WTC11 (cell line): ENCODE data around the gene FCHO1. TPM values are rescaled to one million over a fixed set of nuclear protein-coding genes. Genes with fewer than 3 reads are reported as not detected.

Experiments used
- ATAC-seq: fragments of 200-7000 bp; cut with Tn5 transposase; 2 replicates; pipeline ENCODE4 v1.10.0; 2021; ENCODE audit warnings: mild to moderate bottlenecking, moderate library complexity
- CTCF ChIA-PET: fragments of 300-600 bp; sonication (Branson Sonifier 250); formaldehyde crosslinking; loops from one replicate; lab custom pipeline; 2021; ENCODE audit warnings: antibody characterized with exemption; lab: Charles Lee
- POLR2A ChIA-PET: fragments of 350-600 bp; sonication (Branson Sonifier 250); formaldehyde crosslinking; loops from one replicate; lab custom pipeline; 2021; ENCODE audit warnings: antibody characterized with exemption; lab: Charles Lee
- DNase-seq: peaks from one replicate; pipeline ENCODE4 v3.0.0; 2021; ENCODE audit warnings: low spot score
- H3K27ac Mint-ChIP-seq: 2 replicates; pipeline ENCODE4 v1.8.0; 2021; ENCODE audit warnings: mixed read lengths
- H3K27me3 Mint-ChIP-seq: 2 replicates; pipeline ENCODE4 v1.8.0; 2021; ENCODE audit warnings: low read depth, mild to moderate bottlenecking, moderate library complexity, mixed read lengths
- H3K36me3 Mint-ChIP-seq: 2 replicates; pipeline ENCODE4 v1.8.0; 2021; ENCODE audit warnings: mixed read lengths
- H3K4me1 Mint-ChIP-seq: 2 replicates; pipeline ENCODE4 v1.8.0; 2022; ENCODE audit warnings: mixed read lengths
- H3K4me3 Mint-ChIP-seq: 2 replicates; pipeline ENCODE4 v1.8.0; 2021; ENCODE audit warnings: mild to moderate bottlenecking, moderate library complexity, mixed read lengths
- H3K9me3 Mint-ChIP-seq: 2 replicates; pipeline ENCODE4 v1.8.0; 2021; ENCODE audit warnings: mixed read lengths
- CBFB ChIP-seq: sonication (generic); formaldehyde crosslinking; IDR thresholded peaks from 2 replicates; pipeline ENCODE4 v1.8.1; 2022; ENCODE audit warnings: mild to moderate bottlenecking, low read depth, missing genetic modification reagents
- CREM ChIP-seq: sonication (generic); formaldehyde crosslinking; IDR thresholded peaks from 2 replicates; pipeline ENCODE4 v1.8.1; 2022; ENCODE audit warnings: mild to moderate bottlenecking, missing genetic modification reagents, moderate library complexity
- GABPB1 ChIP-seq: sonication (generic); formaldehyde crosslinking; IDR thresholded peaks from 2 replicates; pipeline ENCODE4 v1.8.1; 2023; ENCODE audit warnings: mild to moderate bottlenecking, missing genetic modification reagents
- GTF2I ChIP-seq: fragments of 250-450 bp; sonication (Bioruptor Pico); conservative IDR thresholded peaks from 2 replicates; pipeline ENCODE4 v1.4.0; 2021; ENCODE audit warnings: mild to moderate bottlenecking
- JAZF1 ChIP-seq: fragments of 250-450 bp; sonication (Bioruptor Pico); IDR thresholded peaks from 2 replicates; pipeline ENCODE4 v1.9.0; 2021; ENCODE audit warnings: moderate library complexity, mild to moderate bottlenecking, inconsistent platforms
- SMAD3 ChIP-seq: sonication (generic); formaldehyde crosslinking; IDR thresholded peaks from 2 replicates; pipeline ENCODE4 v1.8.0; 2022; ENCODE audit warnings: missing genetic modification reagents, mild to moderate bottlenecking, borderline replicate concordance
- SMAD4 ChIP-seq: sonication (generic); formaldehyde crosslinking; IDR thresholded peaks from 2 replicates; pipeline ENCODE4 v1.8.0; 2022; ENCODE audit warnings: mild to moderate bottlenecking, missing genetic modification reagents
- SP1 ChIP-seq: sonication (generic); formaldehyde crosslinking; conservative IDR thresholded peaks from 2 replicates; pipeline ENCODE4 v1.8.1; 2022; ENCODE audit warnings: missing genetic modification reagents
- TEAD1 ChIP-seq: sonication (generic); formaldehyde crosslinking; IDR thresholded peaks from 2 replicates; pipeline ENCODE4 v1.8.0; 2022; ENCODE audit warnings: mild to moderate bottlenecking, missing genetic modification reagents
- ZNF138 ChIP-seq: sonication (generic); formaldehyde crosslinking; conservative IDR thresholded peaks from 2 replicates; pipeline ENCODE4 v1.8.1; 2022; ENCODE audit warnings: mild to moderate bottlenecking, moderate library complexity, missing genetic modification reagents
- ZNF317 ChIP-seq: sonication (generic); formaldehyde crosslinking; IDR thresholded peaks from 2 replicates; pipeline ENCODE4 v1.8.1; 2023; ENCODE audit warnings: low read depth, mild to moderate bottlenecking, moderate library complexity, missing genetic modification reagents, borderline replicate concordance
- total RNA-seq: library from RNA; stranded (reverse); gene quantifications from 3 replicates; pipeline ENCODE4 v1.2.3, GENCODE V29; 2021
- TF ChIP-seq, protein P1 (sequence below): sonication (generic); formaldehyde crosslinking; IDR thresholded peaks from 2 replicates; pipeline ENCODE4 v1.8.1; 2022; ENCODE audit warnings: low read depth, missing genetic modification reagents, borderline replicate concordance
- TF ChIP-seq, protein P2 (sequence below): sonication (generic); formaldehyde crosslinking; conservative IDR thresholded peaks from 2 replicates; pipeline ENCODE4 v1.8.1; 2022; ENCODE audit warnings: mild to moderate bottlenecking, missing genetic modification reagents
- TF ChIP-seq, protein P3 (sequence below): fragments of 250-450 bp; sonication (Bioruptor Pico); IDR thresholded peaks from 2 replicates; pipeline ENCODE4 v1.9.0; 2021; ENCODE audit warnings: moderate library complexity, mild to moderate bottlenecking, inconsistent platforms, borderline replicate concordance
- TF ChIP-seq, protein P4 (sequence below): sonication (generic); formaldehyde crosslinking; IDR thresholded peaks from 2 replicates; pipeline ENCODE4 v1.8.1; 2023; ENCODE audit warnings: mild to moderate bottlenecking, missing genetic modification reagents
- TF ChIP-seq, protein P5 (sequence below): sonication (generic); formaldehyde crosslinking; IDR thresholded peaks from 2 replicates; pipeline ENCODE4 v1.8.1; 2022; ENCODE audit warnings: mild to moderate bottlenecking, missing genetic modification reagents, moderate library complexity, borderline replicate concordance
- TF ChIP-seq, protein P6 (sequence below): fragments of 250-450 bp; sonication (Bioruptor Pico); IDR thresholded peaks from 2 replicates; pipeline ENCODE4 v2.1.2; 2022; ENCODE audit warnings: mild to moderate bottlenecking, moderate library complexity
- TF ChIP-seq, protein P7 (sequence below): sonication (generic); formaldehyde crosslinking; IDR thresholded peaks from 2 replicates; pipeline ENCODE4 v1.8.0; 2022; ENCODE audit warnings: mild to moderate bottlenecking, missing genetic modification reagents
- TF ChIP-seq, protein P8 (sequence below): fragments of 250-450 bp; sonication (Bioruptor Pico); conservative IDR thresholded peaks from 2 replicates; pipeline ENCODE4 v1.9.0; 2021; ENCODE audit warnings: mild to moderate bottlenecking
- TF ChIP-seq, protein P9 (sequence below): sonication (generic); formaldehyde crosslinking; IDR thresholded peaks from 2 replicates; pipeline ENCODE4 v1.8.1; 2023; ENCODE audit warnings: mild to moderate bottlenecking, missing genetic modification reagents, borderline replicate concordance

Gene FCHO1
- total RNA-seq, 1 experiment from 2014 or later: 26.8 TPM

DNA sequence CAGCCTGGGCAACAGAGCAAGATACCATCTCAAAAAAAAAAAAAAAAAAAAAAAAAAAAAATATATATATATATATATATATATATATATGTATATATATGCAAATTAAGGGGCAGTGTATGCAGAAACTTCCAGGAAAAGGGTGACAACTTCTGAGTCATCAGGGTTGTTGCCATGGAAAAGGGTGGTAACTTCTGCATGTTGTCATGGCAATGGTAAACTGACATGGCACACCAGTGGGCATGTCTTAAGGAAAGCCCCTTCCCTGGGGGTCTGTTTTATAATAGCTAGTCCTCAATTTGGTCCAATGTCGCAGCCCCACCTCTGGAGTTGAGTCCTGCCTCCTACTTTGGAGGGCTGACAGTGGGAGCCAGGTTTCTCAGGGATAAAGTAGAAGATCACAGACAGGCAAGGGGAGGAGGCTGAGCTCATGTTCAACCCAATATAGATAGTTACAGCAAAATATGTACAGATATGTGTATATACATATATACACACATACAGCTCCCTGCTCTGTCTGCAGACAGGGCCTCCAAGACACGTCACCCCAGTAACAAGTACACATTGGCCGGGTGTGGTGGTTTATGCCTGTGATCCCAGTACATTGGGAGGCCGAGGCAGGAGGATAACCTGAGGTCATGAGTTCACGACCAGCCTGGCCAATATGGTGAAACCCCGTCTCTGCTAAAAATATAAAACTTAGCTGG, 7.2 kb upstream of the FCHO1 start (continued):
- TF ChIP-seq, protein P1, sequence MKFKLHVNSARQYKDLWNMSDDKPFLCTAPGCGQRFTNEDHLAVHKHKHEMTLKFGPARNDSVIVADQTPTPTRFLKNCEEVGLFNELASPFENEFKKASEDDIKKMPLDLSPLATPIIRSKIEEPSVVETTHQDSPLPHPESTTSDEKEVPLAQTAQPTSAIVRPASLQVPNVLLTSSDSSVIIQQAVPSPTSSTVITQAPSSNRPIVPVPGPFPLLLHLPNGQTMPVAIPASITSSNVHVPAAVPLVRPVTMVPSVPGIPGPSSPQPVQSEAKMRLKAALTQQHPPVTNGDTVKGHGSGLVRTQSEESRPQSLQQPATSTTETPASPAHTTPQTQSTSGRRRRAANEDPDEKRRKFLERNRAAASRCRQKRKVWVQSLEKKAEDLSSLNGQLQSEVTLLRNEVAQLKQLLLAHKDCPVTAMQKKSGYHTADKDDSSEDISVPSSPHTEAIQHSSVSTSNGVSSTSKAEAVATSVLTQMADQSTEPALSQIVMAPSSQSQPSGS: no peak
- TF ChIP-seq JAZF1 (CRISPR knock-in tag) (no peak), ZNF138 (no peak), CREM (CRISPR knock-in tag) (no peak), SP1 (no peak), TEAD1 (no peak), SMAD4 (no peak)
- TF ChIP-seq, protein P2, sequence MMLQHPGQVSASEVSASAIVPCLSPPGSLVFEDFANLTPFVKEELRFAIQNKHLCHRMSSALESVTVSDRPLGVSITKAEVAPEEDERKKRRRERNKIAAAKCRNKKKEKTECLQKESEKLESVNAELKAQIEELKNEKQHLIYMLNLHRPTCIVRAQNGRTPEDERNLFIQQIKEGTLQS (CRISPR knock-in tag): no peak
- TF ChIP-seq, protein P3, sequence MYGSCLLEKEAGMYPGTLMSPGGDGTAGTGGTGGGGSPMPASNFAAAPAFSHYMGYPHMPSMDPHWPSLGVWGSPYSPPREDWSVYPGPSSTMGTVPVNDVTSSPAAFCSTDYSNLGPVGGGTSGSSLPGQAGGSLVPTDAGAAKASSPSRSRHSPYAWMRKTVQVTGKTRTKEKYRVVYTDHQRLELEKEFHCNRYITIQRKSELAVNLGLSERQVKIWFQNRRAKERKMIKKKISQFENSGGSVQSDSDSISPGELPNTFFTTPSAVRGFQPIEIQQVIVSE (CRISPR knock-in tag): no peak
- TF ChIP-seq, protein P4, sequence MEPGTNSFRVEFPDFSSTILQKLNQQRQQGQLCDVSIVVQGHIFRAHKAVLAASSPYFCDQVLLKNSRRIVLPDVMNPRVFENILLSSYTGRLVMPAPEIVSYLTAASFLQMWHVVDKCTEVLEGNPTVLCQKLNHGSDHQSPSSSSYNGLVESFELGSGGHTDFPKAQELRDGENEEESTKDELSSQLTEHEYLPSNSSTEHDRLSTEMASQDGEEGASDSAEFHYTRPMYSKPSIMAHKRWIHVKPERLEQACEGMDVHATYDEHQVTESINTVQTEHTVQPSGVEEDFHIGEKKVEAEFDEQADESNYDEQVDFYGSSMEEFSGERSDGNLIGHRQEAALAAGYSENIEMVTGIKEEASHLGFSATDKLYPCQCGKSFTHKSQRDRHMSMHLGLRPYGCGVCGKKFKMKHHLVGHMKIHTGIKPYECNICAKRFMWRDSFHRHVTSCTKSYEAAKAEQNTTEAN (CRISPR knock-in tag): no peak
- TF ChIP-seq, protein P5, sequence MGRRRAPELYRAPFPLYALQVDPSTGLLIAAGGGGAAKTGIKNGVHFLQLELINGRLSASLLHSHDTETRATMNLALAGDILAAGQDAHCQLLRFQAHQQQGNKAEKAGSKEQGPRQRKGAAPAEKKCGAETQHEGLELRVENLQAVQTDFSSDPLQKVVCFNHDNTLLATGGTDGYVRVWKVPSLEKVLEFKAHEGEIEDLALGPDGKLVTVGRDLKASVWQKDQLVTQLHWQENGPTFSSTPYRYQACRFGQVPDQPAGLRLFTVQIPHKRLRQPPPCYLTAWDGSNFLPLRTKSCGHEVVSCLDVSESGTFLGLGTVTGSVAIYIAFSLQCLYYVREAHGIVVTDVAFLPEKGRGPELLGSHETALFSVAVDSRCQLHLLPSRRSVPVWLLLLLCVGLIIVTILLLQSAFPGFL (CRISPR knock-in tag): no peak

DNA sequence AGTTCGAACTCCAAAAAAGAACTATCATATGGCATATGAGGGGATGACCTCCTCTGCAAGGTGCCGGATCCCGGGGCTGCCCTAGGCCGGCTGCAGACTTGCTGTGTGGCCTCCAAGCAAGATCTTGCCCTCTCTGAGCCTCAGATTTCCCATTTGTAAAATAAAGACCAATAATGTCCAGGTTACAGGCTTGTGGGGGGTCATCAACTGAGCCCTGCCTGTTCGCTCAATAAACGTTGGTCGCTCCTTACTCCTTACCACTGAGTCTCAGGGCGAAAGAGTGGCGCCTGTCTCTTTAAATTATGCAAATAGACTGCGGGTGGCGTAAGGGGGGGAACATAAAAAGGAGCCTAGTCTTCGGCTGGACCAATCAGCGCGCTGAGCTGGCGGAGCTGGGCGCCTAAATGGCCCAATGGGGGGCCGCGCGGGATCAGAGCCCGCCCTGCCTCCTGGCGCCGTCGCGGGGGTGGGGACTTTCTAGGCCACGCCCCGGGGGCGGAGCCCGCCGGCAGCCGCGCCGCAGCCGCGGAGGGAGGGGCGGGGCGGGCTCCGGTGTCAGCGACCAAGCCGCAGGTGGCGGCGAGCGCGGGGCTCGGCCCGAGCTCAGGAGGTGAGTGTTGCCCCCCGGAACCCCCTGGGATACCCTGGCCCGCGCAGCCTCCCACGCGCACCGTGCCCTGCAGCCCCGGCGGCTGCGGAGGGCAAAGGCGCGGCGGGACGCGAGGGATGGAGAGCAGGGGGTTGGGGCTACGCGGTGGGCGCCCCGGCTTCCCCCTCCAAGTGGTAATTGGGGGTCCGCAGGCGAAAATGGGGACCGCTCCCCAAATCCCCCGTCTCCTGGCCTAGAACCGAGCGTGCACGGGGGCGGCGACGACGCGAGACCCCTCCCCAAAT, 3.8 kb upstream of the FCHO1 start:
- Mint-ChIP-seq H3K27me3 (peaks cover 12% of the 10 kb centered on the region), H3K4me3 (peak overlapping the region; percentile 66), H3K36me3 (no peaks in the 10 kb centered on the region), H3K4me1 (peaks cover 9% of the 10 kb centered on the region), H3K9me3 (no peaks in the 10 kb centered on the region), H3K27ac (no peak overlapping the region)
- ChIA-PET CTCF (interaction anchor here (0.6 to 2.7 kb wide), 12 partner anchors 19 to 251 kb away, joined by 3 to 27 read pairs (median 4); partner anchors contain the start of genes B3GNT3 and RPL18A), POLR2A (interaction anchor here (0.7 kb wide), 3 partner anchors 11 to 174 kb away, joined by 3 to 5 read pairs (median 3); no protein-coding TSS in a partner anchor)
- ATAC-seq (peak; percentile 99), DNase-seq (peak; percentile 94)
- TF ChIP-seq GTF2I (CRISPR knock-in tag): peak; percentile 97
- TF ChIP-seq, protein P6, sequence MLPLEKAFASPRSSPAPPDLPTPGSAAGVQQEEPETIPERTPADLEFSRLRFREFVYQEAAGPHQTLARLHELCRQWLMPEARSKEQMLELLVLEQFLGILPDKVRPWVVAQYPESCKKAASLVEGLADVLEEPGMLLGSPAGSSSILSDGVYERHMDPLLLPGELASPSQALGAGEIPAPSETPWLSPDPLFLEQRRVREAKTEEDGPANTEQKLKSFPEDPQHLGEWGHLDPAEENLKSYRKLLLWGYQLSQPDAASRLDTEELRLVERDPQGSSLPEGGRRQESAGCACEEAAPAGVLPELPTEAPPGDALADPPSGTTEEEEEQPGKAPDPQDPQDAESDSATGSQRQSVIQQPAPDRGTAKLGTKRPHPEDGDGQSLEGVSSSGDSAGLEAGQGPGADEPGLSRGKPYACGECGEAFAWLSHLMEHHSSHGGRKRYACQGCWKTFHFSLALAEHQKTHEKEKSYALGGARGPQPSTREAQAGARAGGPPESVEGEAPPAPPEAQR (CRISPR knock-in tag): no peak
- TF ChIP-seq, protein P7, sequence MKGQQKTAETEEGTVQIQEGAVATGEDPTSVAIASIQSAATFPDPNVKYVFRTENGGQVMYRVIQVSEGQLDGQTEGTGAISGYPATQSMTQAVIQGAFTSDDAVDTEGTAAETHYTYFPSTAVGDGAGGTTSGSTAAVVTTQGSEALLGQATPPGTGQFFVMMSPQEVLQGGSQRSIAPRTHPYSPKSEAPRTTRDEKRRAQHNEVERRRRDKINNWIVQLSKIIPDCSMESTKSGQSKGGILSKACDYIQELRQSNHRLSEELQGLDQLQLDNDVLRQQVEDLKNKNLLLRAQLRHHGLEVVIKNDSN (CRISPR knock-in tag): no peak
- no peak for TF ChIP-seq GABPB1
- TF ChIP-seq SMAD3: no peak
- TF ChIP-seq CBFB: no peak
- TF ChIP-seq ZNF317 (CRISPR knock-in tag): no peak
- TF ChIP-seq, protein P8, sequence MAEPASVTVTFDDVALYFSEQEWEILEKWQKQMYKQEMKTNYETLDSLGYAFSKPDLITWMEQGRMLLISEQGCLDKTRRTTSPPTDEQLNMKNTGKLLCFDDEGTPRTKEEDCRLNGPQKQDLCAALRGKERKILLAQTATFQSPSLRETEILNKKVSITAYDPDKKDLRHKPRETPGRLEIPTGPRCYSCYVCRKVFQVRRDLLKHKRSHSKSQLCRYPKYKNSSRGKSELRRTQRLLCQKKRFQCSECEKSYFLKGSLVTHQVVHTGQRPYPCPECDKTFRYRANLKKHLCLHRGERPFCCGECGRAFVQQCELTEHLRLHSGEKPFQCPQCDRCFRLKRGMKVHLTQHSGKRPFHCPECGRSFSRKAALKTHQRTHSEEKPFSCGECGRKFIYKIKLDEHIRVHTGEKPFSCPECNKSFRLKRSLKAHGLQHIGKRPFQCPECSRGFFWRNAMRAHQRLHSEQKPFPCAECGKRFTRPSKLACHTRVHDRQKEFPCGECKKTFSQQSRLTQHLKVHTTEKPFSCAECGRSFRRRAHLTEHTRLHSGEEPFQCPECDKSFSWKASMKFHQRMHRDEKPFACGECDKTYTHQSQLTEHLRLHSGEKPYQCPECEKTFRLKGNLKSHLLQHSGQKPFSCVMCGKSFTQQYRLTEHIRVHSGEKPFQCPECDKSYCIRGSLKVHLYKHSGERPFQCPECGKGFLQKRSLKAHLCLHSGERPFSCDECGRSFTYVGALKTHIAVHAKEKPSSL (CRISPR knock-in tag): no peak
- TF ChIP-seq, protein P9, sequence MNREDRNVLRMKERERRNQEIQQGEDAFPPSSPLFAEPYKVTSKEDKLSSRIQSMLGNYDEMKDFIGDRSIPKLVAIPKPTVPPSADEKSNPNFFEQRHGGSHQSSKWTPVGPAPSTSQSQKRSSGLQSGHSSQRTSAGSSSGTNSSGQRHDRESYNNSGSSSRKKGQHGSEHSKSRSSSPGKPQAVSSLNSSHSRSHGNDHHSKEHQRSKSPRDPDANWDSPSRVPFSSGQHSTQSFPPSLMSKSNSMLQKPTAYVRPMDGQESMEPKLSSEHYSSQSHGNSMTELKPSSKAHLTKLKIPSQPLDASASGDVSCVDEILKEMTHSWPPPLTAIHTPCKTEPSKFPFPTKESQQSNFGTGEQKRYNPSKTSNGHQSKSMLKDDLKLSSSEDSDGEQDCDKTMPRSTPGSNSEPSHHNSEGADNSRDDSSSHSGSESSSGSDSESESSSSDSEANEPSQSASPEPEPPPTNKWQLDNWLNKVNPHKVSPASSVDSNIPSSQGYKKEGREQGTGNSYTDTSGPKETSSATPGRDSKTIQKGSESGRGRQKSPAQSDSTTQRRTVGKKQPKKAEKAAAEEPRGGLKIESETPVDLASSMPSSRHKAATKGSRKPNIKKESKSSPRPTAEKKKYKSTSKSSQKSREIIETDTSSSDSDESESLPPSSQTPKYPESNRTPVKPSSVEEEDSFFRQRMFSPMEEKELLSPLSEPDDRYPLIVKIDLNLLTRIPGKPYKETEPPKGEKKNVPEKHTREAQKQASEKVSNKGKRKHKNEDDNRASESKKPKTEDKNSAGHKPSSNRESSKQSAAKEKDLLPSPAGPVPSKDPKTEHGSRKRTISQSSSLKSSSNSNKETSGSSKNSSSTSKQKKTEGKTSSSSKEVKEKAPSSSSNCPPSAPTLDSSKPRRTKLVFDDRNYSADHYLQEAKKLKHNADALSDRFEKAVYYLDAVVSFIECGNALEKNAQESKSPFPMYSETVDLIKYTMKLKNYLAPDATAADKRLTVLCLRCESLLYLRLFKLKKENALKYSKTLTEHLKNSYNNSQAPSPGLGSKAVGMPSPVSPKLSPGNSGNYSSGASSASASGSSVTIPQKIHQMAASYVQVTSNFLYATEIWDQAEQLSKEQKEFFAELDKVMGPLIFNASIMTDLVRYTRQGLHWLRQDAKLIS (CRISPR knock-in tag): no peak
- TF ChIP-seq SP1: peak; percentile 91
